Measurements from ENCODE around the gene PHF8. TPM values are rescaled to one million over a fixed set of nuclear protein-coding genes. Genes with fewer than 3 reads are reported as not detected.
A peak's percentile ranks its signal among the peaks of the same experiment; 100 is the strongest.

The PHF8 gene
- total RNA-seq, 1 donor from 2014 or later: 10.8 TPM

DNA sequence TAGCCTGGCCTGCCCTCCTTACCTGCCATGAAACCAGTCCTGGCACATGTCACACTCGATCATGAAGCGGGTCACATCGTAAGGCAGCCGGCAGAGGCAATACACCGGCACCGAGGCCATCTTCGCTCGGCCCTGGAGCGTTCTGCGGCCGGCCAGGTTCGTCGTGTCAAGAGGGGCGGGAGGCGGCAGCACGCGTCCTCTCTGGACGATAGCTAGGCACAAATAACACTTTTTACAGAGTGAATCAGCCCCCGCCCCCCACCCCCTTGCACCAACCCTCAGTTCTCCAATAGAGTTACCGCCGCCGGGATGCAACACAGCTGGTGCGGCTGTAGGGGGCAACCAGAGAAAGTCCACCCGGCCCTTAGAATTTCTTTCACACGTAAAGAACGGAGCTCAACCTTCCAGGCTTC, 1.7 kb downstream of the PHF8 start:
- peak; percentile 46 for DNase-seq
- intact Hi-C loops (cut with DNase I): loop anchor here (10.0 kb wide), 1 partner anchor 142 kb away; the partner anchor contains the start of gene FAM120C

DNA sequence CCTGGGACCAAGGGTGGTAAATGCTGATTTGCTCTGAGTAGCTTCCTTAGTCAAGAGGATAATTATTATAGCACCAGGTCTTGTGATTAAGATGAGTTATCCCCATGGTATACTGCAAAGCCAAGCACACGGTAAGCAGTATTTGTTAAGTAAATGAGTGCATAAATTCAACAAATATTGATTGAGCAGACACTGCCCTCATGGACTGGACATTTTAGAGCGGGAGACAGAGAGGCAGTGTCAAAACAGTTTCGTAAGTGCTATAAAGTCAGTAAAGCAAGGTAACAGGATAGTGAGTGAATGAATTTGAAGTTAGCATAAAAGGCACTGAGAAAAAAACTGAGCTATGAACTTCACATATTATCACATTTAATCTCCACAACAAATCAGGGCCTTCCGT, 13.9 kb downstream of the PHF8 start:
- intact Hi-C loops (cut with DNase I): no loop called here
- ATAC-seq (ENCODE audit: poor library complexity): no peak
- no peak for DNase-seq

More for the DNA sequence above, 1.7 kb downstream of the PHF8 start:
- ATAC-seq (ENCODE audit: poor library complexity): peak; percentile 23

DNA sequence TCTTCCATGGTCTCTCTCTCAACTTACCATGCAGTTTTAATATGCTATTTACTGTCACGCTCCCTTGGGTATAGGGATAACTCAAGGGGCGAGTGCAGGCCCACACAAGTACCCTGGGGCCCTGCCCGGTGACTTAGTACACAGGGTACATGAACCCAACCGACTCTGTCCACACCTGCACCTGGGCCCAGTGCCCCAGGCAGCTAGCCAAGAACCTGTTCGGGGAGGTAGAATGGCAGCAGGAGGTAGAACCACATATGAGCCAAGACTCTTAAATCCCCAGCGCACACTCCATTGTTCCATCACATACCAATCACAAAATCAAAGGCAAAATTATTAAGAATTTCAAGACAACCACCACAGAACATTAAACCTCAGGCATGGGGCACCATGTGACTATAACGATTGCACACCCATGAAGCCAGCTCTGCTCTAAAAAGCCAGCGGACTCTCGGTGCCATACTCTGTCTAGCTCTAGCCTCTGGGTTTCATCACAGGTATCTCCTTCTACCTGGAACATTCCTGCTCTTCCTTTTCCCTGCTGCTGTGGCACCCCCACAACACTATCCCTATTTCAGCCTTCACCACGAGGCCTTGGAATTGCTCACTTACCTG, 14.6 kb downstream of the PHF8 start:
- peak; percentile 41 for ATAC-seq (ENCODE audit: poor library complexity)
- DNase-seq: no peak
- intact Hi-C loops (cut with DNase I): no loop called here

DNA sequence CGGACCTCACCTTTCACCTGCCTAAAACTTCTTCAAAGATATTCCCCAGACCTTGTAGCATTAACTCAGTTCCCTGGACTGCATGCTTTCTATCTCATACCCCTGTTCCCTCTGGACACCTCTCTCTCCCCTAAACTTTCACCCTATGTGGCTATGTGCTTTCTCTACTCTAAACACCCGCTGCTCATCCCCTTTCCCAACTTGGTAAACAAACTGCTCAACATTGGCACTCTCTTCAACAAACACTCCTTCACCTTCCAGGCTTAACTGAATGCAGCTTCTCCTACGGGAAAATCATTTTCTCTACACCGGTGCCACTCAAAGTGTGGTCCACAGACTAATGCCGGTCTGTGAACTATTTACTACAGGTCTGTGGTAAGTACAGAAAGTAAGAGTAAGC, 19.9 kb downstream of the PHF8 start:
- intact Hi-C loops (cut with DNase I): no loop called here
- no peak for ATAC-seq (ENCODE audit: poor library complexity)

DNA sequence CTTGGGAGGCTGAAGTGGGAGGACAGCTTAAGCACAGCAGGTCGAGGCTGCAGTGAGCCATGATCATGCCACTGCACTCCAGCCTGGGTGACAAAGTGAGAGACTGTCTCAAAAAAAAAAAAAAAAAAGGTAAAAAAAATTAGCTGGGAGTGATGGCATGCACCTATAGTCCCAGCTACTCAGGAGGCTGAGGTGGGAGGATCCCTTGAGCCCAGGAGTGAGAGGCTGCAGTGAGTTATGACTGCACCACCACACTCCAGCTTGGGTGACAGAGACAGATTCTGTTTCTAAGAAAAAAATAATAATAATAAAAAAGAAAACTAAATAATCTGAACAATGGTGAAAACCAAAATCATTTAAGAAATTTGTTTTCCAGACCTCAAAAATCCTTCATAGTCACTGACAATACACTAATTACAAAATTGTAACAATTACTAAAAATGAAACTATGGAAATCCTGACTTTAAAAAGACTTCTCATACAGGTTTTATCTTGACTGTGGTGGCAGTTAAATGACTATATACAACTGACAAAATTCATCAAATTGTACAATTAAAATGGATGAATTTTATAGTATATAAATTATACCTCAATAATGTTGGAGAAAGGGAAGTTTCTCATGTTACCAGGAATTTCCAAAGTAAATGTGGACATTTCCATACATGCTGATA, 31.3 kb downstream of the PHF8 start:
- DNase-seq (no peak), ATAC-seq (ENCODE audit: poor library complexity) (no peak)
- intact Hi-C loops (cut with DNase I): no loop called here

More for the DNA sequence above, 19.9 kb downstream of the PHF8 start:
- no peak for DNase-seq

DNA sequence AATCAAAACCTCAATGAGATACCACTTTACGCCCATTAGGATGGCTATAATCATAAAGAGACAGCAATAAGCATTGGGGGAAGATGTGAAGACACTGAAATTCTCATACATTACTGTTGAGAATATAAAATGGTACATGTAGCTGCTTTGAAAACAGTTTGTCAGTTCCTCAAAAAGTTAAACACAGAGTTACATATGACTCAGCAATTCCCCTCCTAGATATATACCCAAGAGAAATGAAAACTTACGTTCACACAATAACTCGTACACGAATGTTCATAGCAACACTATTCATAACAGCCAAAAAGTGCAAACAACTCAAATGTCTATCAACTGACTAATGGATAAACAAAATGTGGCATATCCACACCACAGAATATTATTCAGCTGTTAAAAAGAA, 36.6 kb downstream of the PHF8 start:
- no peak for ATAC-seq (ENCODE audit: poor library complexity)

DNA sequence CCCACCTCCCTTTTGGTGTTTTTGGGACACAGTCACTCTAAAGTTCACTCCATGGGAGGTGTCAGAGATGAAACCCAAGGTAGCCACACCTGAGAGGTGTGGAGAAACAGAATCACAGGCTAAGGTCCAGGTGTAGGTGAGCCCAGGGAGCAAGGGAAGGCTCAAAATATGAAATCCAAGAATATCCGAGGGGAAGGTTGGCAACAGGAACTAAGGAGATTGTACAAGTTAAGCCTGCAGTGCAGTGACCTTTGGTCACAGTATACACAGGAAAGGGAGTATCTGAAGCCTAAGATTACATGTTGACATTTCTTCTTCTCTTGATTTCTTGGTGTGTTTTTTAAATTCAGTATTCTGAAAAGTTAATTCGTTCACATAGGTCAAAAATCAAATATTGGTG, 46.5 kb downstream of the PHF8 start:
- ATAC-seq (ENCODE audit: poor library complexity) (no peak), DNase-seq (no peak)
- intact Hi-C loops (cut with DNase I): no loop called here

More for the DNA sequence above, 36.6 kb downstream of the PHF8 start:
- intact Hi-C loops (cut with DNase I): no loop called here
- DNase-seq: no peak

DNA sequence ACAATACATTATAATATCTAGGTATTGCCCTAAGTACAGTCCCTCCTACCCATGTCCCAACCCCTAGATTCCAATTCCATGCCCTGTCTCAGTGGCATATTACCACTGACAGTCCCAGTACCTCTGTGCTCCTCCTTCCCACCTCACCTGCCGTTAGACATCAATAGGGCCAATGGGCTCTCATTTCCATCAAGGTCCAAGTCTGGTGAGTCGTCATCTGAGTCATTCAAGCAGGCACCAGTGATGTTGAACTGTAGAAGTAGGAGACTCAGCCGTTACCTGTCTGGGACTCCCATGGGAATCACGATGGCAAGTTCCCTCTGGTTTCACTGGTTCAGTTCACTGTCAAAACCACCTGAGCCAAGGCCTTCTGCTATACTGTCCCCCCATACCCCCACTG, 51.7 kb downstream of the PHF8 start:
- DNase-seq: no peak
- no peak for ATAC-seq (ENCODE audit: poor library complexity)
- intact Hi-C loops (cut with DNase I): no loop called here

DNA sequence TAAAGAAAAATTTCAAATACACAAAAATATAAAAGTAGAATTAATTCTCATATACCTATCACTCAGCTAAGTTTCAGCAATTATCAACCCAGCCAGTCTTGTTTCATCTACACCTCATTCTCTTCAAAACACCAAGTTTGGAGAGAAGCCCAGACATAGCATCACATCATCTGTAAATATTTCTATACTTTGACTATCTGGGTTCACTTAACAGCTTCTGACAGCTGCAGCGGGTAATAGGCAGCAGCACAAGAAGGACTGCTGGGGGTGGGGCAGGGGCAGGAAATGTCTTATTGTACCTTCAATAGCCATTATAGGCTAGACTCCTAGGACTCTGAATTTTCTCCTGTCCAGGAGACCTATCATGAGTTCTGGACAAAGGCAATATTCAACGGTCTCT, 54.1 kb downstream of the PHF8 start:
- intact Hi-C loops (cut with DNase I): no loop called here
- DNase-seq: no peak
- ATAC-seq (ENCODE audit: poor library complexity): no peak

DNA sequence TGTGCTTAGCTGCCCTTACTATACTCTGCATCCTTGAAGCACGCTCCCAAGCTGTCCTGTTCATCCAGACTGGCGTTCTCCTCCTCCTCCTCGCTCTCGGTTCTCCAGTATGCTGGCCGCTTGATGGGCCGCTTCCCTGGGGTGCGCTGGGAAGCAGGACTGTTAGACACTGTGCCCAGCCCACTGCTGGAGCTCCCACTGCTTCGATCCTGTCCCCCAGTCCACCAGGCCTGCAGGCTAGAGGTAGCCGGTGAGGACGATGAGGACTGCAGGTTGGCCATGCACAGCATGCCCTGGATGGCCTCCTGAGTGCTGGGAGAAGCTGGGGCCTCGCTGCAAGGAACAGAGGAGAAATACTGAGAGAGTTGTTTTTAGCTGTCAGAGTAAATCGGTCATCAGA, 59.4 kb downstream of the PHF8 start:
- ATAC-seq (ENCODE audit: poor library complexity): no peak
- DNase-seq: no peak
- intact Hi-C loops (cut with DNase I): no loop called here

DNA sequence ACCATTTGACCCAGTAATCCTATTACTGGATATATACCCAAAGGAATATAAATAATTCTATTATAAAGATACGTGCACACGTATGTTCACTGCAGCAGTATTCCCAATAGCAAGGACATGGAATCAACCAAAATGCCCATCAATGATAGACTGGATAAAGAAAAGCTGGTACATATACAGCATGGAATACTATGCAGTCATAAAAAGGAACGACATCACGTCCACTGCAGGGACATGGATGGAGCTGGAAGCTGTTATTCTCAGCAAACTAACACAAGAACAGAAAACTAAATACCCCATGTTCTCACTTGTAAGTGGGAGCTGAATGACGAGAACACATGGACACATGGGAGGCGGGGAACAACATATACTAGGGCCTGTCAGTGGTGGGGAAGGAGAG, 69.7 kb downstream of the PHF8 start:
- DNase-seq (no peak), ATAC-seq (ENCODE audit: poor library complexity) (no peak)
- intact Hi-C loops (cut with DNase I): no loop called here

DNA sequence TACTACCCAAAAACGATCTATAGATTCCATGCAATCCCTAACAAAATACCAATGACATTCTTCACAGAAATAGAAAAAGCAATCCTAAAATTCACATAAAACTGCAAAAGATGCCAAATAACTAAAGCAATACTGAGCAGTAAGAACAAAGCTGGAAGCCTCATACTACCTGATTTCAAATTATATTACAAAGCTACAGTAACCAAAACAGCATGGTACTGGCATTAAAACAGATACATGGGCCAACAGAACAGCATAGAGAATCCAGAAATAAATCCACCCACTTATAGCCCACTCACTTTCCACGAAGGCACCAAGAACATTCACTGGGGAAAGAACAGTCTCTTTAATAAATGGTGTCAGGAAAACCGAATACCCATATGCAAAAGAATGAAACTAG, 74.7 kb downstream of the PHF8 start:
- ATAC-seq (ENCODE audit: poor library complexity): no peak
- DNase-seq: no peak
- intact Hi-C loops (cut with DNase I): no loop called here

DNA sequence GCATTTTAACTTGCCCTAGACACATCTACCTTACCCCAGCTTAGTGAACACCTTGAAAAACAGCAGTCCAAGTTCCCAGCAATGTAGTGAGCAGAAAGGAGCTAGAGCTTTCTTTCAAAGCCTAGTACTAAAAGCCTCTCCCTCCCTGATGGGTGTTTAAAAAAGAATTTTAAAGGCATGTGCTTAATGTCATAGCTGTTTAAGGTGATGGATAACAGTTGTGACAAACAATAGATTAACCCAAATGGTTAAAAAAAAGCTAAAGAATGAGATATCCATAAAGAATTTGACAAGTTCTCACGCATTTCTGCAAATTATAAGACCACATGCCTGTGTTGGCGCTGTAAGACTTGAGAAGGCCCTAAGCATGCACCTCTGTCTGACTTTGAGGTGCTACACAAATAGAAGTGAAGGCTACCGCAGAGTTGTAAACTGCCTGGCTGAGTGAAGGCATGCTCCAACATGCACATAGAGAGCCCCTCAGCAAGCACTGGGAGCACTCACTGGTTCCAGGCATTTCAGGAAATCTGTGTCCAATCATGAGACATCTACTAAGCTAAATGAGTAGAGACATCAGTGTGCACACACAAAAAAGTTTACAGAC, 94.0 kb downstream of the PHF8 start:
- ATAC-seq (ENCODE audit: poor library complexity): no peak
- intact Hi-C loops (cut with DNase I): no loop called here
- DNase-seq: no peak

DNA sequence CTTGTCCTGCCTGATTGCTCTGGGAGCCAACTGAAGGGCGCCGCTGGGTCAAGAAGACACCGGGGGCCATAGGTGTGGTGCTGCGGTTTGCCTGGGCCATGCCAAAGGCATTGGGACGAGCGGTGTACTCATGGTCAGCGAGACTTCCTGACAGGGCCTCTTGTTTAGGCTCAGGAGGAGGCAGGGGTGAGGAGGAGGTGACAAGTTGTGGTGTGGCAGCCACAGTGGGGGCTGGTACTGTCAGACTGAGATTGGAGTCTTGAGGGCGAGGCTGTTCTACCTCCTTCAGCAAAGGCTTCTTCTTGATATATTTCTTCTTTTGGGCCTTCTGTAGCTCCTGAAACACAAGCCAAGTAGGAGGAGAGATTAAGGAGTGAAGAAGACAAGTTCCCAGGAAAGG, 104.1 kb downstream of the PHF8 start:
- ATAC-seq (ENCODE audit: poor library complexity) (no peak), DNase-seq (no peak)
- intact Hi-C loops (cut with DNase I): no loop called here

DNA sequence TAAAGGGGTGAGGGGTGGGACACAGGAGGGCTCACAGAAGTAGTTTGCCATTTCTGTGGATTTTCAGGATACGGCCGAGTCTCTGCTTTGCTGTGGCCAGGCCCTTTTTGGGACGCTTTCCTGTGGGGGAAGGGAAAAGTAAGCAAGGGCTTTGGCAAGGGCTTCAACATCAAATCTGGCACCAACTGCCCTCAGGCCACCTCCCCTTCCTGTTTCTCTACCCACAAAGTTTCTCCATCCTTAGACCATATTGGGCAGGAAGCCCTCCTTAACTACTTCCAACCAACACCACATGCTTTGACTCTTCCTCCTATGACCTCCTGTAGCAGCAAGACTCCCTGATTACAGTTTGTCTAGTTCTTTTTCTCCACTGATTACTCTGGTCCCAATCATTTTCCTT, 105.1 kb downstream of the PHF8 start:
- intact Hi-C loops (cut with DNase I): no loop called here

DNA sequence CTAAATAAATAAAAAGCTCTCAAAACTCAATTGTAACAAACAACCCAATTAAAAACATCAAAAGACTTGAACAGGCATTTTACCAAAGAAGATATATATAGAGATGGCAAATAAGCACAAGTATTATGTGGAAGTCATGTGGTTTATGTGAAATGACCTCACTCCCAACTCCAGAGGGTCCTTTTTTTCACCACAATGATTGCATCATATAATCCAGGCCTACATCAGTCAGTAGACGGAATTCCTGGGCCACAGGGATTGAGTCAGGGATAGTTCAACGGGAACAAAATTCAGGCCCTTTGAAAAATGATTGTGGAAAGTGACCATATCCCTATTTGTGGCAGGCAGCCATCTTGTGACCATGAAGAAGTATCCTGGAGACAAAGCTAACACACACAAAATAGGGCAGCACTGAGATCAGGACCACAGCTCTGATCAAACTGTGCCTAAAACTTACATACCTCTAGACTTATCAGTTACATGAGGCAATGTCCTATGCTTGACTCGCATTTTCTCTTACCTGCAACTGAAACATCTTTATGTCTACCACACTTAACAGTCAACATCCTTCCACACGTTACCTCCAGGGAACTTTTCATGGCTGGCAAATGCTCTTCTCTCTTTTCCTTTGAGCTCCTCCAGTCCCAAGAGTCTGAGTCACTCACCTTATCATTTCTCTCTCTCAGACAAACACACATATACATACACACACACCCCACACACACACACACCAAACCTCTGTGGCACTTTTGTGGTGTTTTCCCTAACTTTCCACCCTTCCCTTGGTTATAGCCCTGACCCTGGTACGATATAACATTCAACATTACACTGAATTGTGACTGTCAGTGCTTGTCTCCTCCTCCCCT, 113.5 kb downstream of the PHF8 start:
- intact Hi-C loops (cut with DNase I): no loop called here
- ATAC-seq (ENCODE audit: poor library complexity) (no peak), DNase-seq (no peak)

More for the DNA sequence above, 105.1 kb downstream of the PHF8 start:
- ATAC-seq (ENCODE audit: poor library complexity): no peak
- no peak for DNase-seq

DNA sequence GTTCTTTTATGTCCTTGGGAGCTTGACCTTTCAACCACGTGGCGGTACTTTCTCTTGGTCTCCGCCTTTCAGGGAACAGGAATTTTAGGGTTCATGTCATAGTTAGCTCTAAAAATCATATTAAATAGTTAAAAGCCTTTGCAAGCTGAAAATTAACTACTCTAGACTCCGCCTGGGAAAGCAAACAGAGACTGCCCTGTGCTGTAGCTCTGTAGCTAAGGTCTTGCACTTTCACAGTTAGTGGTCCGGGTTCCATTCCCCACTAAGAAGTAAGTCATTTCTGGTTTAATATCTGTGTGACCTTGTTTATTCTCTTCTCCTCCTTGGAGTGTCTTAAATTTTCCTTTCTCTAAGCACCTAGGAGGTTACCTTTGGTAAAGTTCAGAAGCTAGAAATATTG, 118.2 kb downstream of the PHF8 start:
- DNase-seq: no peak
- no peak for ATAC-seq (ENCODE audit: poor library complexity)
- intact Hi-C loops (cut with DNase I): no loop called here

DNA sequence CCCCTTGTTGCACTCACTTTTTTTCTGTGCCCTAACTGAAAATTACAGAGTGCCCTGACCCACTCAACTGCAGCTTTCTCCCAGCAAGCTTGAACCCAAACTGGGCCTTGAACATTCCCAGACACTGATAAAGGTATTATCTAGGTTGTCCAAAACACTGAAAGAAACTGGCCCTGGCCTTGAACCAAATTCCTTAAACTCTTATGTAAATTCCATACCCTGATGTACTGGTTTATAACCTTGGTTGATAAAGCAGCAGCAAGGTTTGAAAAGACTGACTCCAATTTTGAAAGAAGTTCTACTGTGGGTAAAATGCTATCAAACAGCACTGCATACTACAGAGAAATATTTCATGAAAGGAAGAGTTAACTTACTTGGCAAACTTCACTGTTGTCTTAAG, 125.6 kb downstream of the PHF8 start:
- intact Hi-C loops (cut with DNase I): no loop called here
- DNase-seq: no peak
- no peak for ATAC-seq (ENCODE audit: poor library complexity)

DNA sequence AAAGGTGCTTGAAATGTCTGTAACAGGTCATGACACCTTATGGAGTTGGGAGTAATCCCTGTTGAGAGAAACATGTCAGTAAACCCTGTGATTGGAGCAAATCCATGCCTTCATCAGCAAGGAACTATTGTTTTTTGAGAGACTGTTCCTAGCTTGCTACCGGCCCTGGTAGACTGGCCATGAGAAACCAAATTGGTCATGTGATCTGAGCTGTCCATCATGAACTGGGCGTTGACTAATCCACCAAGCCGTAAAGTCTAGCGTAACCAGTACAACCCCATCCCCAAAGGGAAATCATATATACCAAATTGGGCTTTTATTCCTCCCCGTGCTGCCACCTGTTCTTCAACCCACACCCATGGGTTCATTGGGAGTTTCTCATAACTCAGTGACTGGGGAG, 143.7 kb downstream of the PHF8 start:
- ATAC-seq (ENCODE audit: poor library complexity): no peak
- intact Hi-C loops (cut with DNase I): no loop called here

More for the DNA sequence above, 143.7 kb downstream of the PHF8 start:
- no peak for DNase-seq
